AG04449 (cell line): Measurements from ENCODE around the gene VPS13D.

Experiments used
- CTCF ChIA-PET: fragments of 350-600 bp; formaldehyde crosslinking; extraction: SDS; loops from one replicate; lab custom pipeline; 2021; ENCODE audit warnings: antibody characterized with exemption; lab: Yijun Ruan, JAX
- POLR2A ChIA-PET: fragments of 400-600, 350-600 bp; formaldehyde crosslinking; extraction: SDS; loops from one replicate; lab custom pipeline; 2020; ENCODE audit warnings: antibody characterized with exemption, inconsistent platforms; lab: Yijun Ruan, JAX
- DNase-seq: peaks from one replicate; pipeline ENCODE4 v3.0.0-alpha.2; 2010; ENCODE audit warnings: low read depth, low spot score
- H3K4me3 ChIP-seq: 2 replicates; pipeline ENCODE4 v1.5.1; 2011; ENCODE audit warnings: low read depth, mild to moderate bottlenecking, control low read depth, low read length
- TF ChIP-seq, protein P1 (sequence below): IDR thresholded peaks from one replicate; pipeline ENCODE4 v1.5.1; 2011; ENCODE audit warnings: mild to moderate bottlenecking, moderate library complexity, low read length, control low read depth, inconsistent platforms; ENCODE audit not compliant: insufficient read depth; ENCODE audit errors: missing control alignments

Gene VPS13D

GRCh38 chr1:12506281-12507280, 276.8 kb downstream of the VPS13D start:
- TF ChIP-seq, protein P1, sequence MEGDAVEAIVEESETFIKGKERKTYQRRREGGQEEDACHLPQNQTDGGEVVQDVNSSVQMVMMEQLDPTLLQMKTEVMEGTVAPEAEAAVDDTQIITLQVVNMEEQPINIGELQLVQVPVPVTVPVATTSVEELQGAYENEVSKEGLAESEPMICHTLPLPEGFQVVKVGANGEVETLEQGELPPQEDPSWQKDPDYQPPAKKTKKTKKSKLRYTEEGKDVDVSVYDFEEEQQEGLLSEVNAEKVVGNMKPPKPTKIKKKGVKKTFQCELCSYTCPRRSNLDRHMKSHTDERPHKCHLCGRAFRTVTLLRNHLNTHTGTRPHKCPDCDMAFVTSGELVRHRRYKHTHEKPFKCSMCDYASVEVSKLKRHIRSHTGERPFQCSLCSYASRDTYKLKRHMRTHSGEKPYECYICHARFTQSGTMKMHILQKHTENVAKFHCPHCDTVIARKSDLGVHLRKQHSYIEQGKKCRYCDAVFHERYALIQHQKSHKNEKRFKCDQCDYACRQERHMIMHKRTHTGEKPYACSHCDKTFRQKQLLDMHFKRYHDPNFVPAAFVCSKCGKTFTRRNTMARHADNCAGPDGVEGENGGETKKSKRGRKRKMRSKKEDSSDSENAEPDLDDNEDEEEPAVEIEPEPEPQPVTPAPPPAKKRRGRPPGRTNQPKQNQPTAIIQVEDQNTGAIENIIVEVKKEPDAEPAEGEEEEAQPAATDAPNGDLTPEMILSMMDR, result no peak
- CTCF ChIA-PET, result interaction anchor here (0.8 kb wide), 1 partner anchor 13 kb away, joined by 3 read pairs; no protein-coding TSS in a partner anchor
- no peak for DNase-seq
- POLR2A ChIA-PET, result no interaction called here
- no peak overlapping the region for H3K4me3 ChIP-seq

DNA sequence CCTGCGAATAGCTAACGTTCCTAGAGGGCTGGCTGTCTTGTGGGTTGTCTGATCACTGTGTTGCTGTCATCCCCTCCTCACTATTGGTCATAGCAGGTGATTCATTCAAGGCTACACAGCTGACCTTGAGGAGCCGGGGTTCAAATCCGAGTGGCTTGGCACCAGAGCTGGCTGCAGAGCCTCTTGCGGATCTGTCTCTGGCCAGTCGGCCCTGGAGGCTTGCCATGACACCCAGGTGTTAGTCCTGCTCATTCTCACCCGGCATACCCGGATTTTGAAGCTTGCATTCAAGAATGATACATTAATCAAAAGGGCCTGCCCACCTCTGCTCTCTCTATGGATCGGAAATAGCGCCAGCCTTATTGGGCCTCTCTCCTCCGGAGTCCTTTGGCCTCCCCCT, 277.8 kb downstream of the VPS13D start:
- TF ChIP-seq, protein P1, result no peak
- no peak for DNase-seq
- CTCF ChIA-PET, result no interaction called here
- POLR2A ChIA-PET, result no interaction called here
- no peak overlapping the region for H3K4me3 ChIP-seq

DNA sequence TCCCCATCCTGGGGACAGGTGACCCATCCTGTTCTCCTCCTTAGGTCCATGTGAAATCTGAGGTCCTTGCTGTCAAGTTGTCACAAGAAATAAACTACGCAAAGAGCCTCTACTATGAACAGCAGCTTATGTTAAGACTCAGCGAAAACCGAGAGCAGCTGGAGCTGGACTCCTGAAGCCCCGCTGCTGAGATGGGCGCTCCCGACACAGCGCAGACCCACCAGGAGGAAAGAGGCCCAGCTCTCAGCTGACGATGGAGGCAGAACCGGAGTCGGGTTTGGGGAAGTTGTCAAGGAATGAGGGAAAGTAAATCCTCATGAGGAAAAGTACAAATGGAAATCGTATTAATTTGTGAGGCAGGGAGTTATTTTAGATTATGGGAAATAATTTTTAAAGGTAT, 279.0 kb downstream of the VPS13D start:
- CTCF ChIA-PET, result no interaction called here
- POLR2A ChIA-PET, result no interaction called here
- DNase-seq, result no peak
- TF ChIP-seq, protein P1, result no peak
- no peak overlapping the region for H3K4me3 ChIP-seq

- CTCF ChIA-PET, result interaction anchor here (1.3 to 1.4 kb wide), 2 partner anchors 9 to 16 kb away, joined by 4 read pairs; no protein-coding TSS in a partner anchor
- H3K4me3 ChIP-seq, result no peak overlapping the region
- no peak for DNase-seq
- TF ChIP-seq, protein P1, result no peak
- POLR2A ChIA-PET, result interaction anchor here (1.6 kb wide), 1 partner anchor 9 kb away, joined by 4 read pairs; no protein-coding TSS in a partner anchor
These were observed 281.3 kb downstream of the VPS13D start for GRCh38 chr1:12511128-12511484.

DNA sequence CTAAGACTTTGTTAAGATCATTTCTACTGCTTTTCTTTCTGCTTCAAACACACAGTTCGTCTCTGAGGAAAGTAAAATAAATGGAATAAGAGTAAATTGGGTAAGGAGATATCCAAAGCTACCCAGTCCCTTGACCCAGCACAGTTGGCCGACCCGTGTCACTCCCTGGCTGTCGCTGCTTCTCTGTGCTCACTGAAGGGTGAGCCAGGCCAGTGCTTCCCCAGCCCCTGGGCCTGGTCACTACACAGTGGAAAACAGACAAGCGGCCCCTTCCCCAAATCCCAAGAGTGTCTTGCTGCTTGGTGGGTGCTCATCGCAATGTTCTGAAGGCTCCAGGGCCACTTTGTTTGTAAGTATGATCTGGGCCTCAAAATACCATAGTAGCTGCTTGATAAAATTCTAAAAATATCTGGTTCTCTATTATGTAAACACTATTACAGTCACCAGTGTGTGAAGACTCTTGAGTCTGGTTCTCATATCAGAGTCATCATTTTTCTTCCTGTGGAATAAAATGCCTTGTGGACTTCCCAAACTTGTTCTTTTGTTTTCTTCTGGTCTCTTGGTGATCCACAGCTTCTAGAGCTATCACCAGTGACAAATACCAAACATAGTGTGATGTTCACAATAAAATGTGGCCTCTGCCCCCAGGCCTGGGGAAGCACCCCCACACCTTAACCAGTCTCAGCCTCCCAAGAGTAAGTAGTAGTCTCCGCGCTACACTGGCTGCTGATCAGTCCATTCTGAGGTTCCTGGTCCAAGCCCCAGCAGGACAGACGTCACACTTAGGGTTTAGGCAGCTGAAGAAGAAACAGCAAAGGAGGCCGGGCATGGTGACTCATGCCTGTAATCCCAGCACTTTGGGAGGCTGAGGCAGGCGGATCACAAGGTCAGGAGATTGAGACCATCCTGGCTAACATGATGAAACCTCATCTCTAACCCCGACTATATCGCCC, 282.0 kb downstream of the VPS13D start:
- ChIA-PET POLR2A (interaction anchor here (1.6 kb wide), 1 partner anchor 10 kb away, joined by 4 read pairs; no protein-coding TSS in a partner anchor), CTCF (interaction anchor here (1.3 to 1.4 kb wide), 2 partner anchors 8 to 17 kb away, joined by 4 read pairs; no protein-coding TSS in a partner anchor)
- no peak for DNase-seq
- TF ChIP-seq, protein P1, result no peak
- H3K4me3 ChIP-seq, result no peak overlapping the region
